NCI-H446 (cell line): ENCODE results near the gene TREH.
A peak's percentile ranks its signal among the peaks of the same experiment; 100 is the strongest.
"Not testable (repeated sequence)": the region's sequence is repeated elsewhere in the genome, so short reads cannot be mapped to it uniquely, and the experiment has no call there.

ENCODE experiments used
- DNase-seq, 2 experiments: peaks; one replicate each; lab custom pipeline; 2025; lab: John Stamatoyannopoulos, UW

TREH gene, protein sequence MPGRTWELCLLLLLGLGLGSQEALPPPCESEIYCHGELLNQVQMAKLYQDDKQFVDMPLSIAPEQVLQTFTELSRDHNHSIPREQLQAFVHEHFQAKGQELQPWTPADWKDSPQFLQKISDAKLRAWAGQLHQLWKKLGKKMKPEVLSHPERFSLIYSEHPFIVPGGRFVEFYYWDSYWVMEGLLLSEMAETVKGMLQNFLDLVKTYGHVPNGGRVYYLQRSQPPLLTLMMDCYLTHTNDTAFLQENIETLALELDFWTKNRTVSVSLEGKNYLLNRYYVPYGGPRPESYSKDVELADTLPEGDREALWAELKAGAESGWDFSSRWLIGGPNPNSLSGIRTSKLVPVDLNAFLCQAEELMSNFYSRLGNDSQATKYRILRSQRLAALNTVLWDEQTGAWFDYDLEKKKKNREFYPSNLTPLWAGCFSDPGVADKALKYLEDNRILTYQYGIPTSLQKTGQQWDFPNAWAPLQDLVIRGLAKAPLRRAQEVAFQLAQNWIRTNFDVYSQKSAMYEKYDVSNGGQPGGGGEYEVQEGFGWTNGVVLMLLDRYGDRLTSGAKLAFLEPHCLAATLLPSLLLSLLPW

DNA sequence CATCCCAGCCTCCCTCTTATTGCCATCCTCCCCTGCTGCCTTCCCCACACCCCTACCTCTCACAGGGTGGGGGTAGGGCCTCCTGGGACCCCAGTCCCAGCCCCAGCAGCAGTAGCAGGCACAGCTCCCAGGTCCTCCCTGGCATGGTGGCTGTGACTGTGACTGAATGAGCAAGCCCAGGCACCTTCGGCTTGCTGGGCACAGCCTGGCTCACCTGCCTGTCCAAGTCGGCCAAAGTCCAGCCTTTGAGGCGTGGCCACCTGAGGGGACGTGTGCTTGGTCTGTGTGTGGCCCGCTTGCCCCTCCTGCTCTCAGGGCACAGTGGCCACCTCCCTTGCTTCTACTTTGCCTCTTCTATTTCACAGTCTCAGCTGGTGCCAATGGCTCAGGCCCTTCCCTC, at the start of gene TREH:
Gene TREH, minus strand, starts transcription at position 168 of the 400 bp plus-strand sequence. Its CDS starts 23 bp downstream, at position 145.
- no peak for DNase-seq

DNA sequence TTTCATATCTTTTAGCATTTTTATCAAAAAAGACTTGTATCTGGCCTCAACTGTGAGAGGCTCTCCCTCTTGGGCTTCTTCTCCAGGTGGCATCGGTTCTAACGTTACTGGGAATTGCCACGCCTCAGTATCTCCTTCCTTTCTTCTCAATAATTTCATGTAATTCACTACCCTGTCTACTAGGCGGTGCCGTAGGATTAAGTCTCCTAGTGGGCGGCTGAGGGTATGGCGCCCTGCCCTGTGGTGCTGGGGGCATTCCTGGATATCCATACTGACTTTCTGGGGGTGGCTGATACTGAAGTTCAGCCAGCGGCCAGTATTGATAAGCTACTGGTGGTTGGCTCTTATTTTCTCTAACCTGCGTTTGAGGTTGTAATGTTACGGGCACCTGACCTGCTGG, 48.7 kb upstream of the TREH start:
- not testable (repeated sequence) for DNase-seq

DNA sequence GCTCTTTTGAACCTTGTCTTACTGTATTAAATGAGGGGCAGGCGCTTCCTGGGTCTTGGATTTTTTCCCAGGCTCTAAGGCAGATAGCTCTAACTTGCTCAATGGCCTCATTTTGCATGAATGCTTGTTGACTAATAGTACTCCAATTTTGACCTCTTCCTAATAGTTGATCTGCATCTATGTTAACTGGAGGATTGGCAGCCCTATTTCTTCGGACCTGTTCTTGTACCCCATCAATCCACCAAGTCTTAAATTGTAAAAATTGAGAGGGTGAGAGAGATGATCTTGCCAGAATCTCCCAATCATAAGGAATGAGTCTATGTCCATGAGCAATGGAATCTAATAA, 48.2 kb upstream of the TREH start:
- DNase-seq: not testable (repeated sequence)

DNA sequence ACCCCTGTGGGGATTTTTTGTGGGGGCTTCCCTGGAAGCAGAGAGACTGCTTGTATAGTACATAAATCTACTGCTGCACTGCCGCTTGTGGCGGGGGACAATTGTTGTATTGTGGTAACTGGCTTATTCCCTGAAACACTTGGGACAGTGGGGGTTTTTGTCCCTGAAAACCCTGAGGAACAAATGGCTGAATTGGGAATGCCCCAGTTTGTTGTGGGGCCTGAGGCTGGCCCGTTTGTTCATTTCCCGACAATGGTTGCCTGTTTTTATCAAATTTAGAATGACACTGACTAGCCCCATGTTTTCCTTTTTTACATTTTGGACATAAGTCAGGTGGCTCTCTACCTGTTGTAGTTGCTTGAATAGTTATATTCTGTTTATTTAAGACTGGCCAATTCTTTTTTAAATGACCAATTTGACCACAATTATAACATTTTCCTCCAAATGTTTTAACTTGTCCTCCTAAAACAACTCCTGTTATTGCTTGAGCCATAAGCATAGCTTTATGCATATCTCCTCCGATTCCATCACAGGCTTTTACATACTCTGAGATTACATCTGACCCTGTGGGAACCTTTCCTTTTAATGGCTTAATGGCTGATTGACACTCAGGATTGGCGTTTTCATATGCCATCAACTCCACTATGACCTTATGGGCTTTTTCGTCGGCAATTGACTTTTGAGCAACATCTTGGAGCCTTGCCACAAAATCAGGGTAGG, 47.7 kb upstream of the TREH start:
- not testable (repeated sequence) for DNase-seq

DNA sequence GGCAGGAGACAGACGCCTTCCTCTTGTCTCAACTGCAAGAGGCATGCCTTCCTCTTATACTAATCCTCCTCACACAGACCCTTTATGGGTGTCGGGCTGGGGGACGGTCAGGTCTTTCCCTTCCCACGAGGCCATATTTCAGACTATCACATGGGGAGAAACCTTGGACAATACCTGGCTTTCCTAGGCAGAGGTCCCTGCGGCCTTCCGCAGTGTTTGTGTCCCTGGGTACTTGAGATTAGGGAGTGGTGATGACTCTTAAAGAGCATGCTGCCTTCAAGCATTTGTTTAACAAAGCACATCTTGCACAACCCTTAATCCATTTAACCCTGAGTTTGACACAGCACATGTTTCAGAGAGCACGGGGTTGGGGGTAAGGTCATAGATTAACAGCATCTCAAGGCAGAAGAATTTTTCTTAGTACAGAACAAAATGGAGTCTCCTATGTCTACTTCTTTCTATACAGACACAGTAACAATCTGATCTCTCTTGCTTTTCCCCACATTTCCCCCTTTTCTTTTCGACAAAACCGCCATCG, 42.1 kb upstream of the TREH start:
- DNase-seq: not testable (repeated sequence)

DNA sequence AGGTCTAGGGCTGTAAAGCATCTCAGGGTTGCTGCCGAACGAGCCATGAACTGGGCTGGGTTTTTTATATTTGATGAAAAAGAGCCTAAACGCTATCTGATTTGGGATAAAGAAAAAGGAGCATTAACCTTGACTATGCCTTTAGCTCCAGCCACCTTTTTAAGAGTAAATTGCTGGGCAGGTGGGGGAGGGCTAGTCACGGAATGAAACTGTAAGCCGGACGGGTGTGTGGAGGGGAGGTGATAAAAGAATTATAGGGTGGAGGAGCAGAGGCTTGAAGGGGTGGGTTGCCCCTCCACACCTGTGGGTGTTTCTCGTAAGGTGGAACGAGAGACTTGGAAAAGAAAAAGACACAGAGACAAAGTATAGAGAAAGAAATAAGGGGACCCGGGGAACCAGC, 41.3 kb upstream of the TREH start:
- DNase-seq: not testable (repeated sequence)

DNA sequence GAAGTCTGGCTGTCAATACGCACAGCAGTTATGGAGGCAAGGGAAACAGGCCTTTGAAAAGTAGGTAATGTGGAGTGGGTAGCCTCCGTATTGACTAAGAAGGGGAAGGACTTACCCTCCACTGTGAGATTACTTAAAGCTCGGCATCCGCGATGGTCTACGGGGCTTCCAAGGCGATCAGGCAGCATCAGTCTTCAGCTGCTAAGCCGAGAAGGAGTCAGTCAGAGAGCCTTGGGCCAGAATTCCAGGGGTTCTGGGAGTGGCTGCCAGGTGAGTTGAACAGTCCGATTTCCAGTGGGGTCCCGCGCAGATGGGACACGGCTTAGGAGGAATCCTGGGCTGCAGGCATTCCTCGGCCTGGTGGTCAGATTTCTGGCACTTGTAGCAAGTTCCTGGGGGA, 40.6 kb upstream of the TREH start:
- DNase-seq: not testable (repeated sequence)

DNA sequence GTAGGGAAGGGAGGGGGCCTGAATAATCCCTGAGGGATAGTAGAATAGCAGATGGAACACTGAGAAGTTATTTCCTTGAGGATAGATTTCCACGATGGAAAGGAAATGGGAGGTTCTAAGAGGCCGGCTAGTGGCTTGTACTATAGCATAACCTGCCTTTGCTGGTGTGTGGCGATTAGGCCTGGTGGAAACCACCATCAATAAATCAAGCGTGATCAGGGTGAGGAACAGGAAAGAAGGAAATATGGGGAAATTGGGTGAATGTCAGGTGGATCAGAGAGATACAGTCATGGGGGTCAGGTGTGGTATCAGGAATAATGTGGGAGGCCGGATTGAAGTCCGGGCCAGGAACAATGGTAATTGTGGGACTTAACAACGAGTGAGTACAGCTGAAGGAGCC, 39.1 kb upstream of the TREH start:
- DNase-seq: not testable (repeated sequence)

DNA sequence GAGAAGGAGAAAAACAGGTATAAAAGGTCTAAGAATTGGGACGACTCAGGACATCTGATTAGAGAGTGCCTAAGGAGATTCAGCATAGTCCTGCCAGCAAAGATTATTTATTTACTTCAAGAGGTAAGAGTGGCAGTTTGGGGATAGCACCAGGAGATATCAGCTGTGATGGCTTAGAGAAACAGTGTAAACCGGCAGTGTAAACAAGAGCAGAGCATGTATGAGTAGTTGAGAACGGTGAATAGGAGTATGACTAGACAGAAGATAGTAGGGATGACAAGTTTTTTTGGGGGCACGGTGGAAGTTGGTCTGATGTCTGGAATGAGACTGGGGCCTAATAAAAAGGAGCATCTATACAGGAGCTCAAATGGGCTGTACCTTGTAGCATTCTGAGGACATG, 38.3 kb upstream of the TREH start:
- not testable (repeated sequence) for DNase-seq

DNA sequence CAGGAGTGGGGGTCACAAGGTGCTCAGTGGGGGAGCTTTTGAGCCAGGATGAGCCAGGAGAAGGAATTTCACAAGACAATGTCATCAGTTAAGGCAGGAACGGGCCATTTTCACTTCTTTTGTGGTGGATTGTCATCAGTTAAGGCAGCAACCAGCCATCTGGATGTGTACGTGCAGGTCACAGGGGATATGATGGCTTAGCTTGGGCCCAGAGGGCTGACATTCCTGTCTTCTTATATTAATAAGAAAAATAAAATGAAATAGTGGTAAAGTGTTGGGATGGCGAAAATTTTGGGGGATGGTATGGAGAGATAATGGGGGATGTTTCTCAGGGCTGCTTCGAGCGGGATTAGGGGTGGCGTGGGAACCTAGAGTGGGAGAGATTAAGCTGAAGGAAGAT, 37.8 kb upstream of the TREH start:
- DNase-seq: not testable (repeated sequence)

DNA sequence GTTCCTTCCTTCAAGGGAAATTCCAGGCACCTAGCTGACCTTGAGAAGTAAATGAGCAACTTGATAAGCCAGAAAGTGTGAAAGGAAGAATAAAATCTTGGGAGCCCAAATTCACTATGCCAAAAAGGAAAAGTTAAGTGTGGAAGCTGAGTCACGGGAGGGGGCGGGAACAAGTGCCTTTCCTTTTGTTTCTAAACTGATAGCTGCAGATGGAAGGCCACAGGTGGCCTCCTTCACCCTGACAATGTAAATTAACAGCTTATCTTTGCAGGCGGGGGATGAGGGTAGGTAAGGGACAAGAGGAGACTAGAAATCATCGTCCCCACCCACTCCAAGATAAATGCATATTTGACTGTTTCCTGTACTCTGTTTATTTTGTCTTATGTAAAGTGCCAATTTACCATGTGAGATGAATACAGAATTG, 36.4 kb upstream of the TREH start:
- no peak for DNase-seq

DNA sequence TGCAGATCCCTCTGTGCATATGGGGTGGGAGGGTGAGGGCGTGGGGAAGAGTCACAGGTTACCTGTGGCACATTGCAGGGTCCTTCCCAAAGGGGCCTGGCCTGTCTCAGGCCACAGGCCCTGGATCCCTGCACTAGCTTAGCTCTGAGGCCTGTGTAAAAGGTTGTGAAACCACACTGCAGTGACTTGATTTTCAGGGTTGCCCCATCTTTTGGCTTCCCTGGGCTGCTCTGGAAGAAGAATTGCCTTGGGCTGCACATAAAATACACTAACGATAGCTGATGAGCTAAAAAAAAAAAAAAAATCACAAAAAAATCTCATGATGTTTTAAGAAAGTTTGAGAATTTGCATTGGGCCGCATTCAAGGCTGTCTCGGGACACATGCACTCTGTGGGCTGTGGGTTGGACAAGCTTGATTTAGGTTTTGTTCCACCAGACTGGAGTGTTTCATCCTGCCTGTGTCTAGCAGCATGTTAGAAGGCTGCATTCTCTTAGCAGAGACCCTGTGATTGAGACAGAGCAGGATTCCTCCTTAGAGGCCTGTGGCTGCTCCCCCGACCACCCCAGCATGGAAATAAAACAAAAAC, 35.9 kb upstream of the TREH start:
- no peak for DNase-seq

DNA sequence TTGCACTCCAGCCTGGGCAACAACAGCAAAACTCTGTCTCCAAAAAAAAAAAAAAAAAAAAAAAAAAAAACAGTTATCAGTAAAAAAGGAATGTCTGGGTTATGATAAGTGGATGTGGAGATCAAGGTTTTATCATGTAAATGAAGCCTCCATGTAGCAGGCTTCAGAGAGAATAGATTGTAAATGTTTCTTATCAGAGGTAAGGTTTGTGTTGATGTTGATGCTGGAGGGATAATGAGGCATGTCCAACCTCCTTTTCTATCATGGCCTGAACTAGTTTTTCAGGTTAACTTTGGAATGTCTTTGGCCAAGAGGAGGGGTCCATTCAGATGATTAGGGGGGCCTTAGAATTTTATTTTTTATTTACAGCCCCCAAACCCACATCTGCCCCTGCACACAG, 35.4 kb upstream of the TREH start:
- no peak for DNase-seq

DNA sequence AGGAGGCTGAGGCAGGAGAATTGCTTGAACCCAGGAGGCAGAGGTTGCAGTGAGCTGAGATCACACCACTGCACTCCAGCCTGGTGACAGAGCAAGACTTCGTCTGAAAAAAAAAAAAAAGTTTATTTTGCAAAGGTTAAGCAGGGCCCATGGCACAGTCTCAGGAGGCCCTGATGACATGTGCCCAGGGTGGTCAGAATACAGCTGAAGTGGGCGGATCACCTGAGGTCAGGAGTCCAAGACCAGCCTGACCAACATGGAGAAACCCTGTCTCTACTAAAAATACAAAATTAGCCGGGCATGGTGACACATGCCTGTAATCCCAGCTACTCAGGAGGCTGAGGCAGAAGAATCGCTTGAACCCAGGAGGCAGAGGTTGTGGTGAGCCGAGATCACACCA, 35.0 kb upstream of the TREH start:
- not testable (repeated sequence) for DNase-seq

DNA sequence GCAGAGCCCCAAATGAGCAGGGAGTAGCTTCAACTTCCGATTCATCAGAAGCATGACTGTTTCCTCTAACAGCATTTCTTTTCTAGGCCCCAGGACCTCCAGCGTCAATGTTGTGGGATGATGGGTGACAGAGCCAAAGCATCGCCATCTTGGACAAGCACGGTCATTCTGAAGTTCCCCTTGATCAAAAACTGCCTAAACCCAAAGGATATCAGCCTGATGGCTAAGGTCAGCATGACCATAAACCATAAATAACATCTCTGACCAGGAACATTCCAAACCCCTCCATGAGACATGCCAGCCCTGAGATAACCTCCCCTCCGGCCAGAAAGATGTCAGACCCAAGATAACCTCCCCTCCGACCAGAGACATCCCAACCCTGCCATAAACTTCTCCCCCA, 28.8 kb upstream of the TREH start:
- no peak for DNase-seq

DNA sequence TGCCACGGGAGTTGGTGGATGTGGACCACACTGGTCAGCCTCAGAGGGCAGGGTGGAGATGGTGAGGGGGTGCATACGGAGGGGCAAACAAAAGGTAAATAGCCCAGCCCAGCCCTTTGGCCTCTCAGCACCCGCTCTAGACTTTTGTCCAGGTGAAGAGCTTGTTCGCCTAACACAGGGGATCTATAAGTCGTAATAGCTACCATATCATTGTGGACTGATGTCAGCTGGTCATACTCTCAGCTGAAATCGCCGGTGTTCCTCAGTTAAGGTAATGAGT, 27.0 kb upstream of the TREH start:
- no peak for DNase-seq

DNA sequence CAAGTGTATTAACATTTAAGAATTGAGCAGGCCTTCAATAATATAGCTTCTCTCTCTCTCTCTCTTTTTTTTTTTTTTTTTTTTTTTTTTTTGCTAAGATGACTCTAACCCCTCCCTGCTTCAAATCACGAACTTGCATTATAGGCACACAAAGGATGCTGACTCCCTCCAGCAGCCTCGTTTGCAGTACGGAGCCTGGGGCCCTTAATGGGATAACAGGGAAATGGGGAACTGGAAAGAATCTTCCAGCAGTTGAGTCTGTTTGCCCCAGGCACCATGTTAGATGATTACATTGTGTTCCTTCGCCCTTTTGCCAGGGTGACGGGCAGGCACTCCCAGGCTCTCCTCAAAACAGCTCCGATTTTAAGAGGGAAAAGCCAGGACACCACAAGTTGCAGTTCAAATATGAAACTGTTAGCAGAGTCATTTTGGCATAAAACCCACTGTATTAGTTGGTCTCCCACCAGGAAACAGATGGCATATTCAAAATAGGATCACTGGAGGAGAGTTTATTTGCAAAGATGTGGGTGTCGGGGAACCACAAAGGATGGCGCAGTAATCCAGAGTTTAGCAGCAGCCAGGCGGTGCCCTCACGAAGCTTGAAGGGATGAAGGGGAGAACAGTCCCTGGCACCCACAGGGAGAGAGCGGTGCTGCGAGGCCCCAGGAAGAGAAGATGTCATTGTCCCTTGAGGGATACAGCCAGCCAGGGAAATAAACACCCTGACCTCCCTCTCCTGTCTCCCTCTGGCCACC, 26.5 kb upstream of the TREH start:
- peak in 1 of 2 experiments; percentile 54 for DNase-seq

DNA sequence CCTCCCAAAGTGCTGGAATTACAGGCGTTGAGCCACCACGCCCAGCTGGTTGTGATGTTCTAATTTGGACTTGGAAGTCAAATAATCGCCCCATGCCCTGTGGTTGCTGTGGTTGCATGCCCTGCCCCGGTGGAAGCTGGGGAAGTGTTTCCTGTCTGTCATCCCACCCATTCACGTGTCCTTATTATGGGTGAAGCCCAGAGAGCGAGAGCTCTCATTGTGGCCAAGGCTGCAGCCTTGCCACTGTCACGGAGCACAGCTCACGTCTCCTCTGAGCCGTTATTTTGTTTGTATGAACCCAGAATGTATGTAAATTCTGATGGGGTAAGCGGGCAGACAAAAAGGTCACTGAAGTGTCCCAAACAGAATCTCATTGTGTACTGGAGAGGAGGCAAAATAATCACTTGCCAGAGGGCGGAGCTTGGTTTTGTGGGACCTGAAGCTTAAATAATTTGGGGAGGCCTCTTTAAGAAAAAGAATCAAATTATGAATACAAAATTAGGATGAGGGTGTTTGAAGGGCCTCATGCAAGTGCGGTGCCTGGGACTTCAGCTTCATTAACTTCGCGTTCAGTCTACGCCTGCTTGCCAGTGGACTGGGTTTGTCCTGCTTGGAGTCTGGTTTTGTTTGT, 25.8 kb upstream of the TREH start:
- DNase-seq: no peak

DNA sequence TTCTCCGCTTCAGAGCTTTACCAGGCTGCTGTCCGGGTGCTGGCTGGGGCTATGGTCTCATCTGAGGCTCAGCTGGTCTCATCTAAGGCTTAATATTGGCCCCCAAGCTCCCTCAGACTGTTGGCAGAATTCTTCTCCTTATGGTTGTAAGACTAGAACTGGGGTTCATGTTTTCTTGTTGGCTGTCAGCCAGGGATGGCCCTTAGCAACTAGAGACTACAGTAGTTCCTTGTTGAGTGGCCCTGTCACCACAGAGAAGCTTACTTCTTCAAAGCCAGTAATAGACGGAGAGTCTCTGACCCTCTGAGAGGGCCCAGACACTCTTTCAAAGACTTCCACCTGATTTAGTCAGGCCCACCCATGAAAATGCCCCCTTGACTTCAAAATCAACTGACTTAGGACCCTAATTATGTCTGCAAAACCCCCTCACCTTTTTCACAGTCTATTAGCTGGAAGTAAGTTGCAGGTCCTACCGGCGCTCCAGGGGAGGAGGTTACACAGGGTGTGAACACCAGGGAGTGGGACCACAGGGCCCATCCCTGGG, 24.2 kb upstream of the TREH start:
- no peak for DNase-seq

DNA sequence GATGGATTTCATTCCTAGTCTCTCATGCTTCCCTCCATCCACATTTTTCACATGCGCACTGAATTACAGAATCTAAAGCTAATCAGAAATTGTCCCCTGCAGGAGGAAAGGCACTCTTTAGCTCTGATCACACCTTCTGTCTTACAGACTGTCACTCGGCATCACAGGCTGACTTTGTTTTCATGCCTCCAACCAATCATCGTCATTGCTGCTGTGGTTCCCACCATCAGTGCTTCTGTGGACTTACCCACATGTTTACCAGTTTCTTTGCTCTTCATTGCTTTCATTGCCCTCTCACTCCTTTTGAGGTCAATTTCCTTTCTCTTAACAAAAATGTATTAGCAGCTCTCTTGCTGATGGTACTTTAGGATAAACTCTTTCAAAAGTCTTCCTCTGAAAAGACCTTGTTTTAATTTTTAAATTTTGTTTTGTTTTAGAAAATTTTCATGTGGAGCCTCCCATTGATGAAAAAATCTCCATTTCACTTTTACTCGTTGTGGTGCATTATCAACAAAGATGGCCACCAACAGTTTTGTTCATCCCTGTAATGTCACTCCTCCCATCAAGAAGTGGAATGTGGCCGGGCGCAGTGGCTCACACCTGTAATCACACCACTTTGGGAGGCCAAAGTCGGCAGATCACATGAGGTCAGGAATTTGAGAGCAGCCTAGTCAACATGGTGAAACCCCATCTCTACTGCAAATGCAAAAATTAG, 20.2 kb upstream of the TREH start:
- DNase-seq: no peak
